Measurements from ENCODE around the gene TYW3.

- TF ChIP-seq, protein P1, sequence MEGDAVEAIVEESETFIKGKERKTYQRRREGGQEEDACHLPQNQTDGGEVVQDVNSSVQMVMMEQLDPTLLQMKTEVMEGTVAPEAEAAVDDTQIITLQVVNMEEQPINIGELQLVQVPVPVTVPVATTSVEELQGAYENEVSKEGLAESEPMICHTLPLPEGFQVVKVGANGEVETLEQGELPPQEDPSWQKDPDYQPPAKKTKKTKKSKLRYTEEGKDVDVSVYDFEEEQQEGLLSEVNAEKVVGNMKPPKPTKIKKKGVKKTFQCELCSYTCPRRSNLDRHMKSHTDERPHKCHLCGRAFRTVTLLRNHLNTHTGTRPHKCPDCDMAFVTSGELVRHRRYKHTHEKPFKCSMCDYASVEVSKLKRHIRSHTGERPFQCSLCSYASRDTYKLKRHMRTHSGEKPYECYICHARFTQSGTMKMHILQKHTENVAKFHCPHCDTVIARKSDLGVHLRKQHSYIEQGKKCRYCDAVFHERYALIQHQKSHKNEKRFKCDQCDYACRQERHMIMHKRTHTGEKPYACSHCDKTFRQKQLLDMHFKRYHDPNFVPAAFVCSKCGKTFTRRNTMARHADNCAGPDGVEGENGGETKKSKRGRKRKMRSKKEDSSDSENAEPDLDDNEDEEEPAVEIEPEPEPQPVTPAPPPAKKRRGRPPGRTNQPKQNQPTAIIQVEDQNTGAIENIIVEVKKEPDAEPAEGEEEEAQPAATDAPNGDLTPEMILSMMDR (conservative IDR thresholded peaks at IDR 0.05; ENCODE audit: low read depth, low read length), result no peak
- TF ChIP-seq EZH2 (IDR thresholded peaks at IDR 0.05; ENCODE audit: borderline replicate concordance, low read depth, low read length, poor library complexity, severe bottlenecking), result no peak
Measured at GRCh38 chr1:74779750-74780149, 46.8 kb downstream of the TYW3 start.
